ENCODE data around the gene COX4I1.
"Not testable (repeated sequence)": the region's sequence is repeated elsewhere in the genome, so short reads cannot be mapped to it uniquely, and the experiment has no call there.

COX4I1 gene

GRCh38 chr16:85829171-85829719 lies 29.8 kb downstream of the COX4I1 start:
- Histone ChIP-seq H3K4me3 (ENCODE audit: low read length) (no peak overlapping the region), H3K36me3 (ENCODE audit: control insufficient read depth, low read depth, low read length) (no peaks in the 10 kb centered on the region), H3K27me3 (ENCODE audit: control insufficient read depth, insufficient read depth, low read length) (no peaks in the 10 kb centered on the region)

GRCh38 chr16:85829751-85830445 lies 30.4 kb downstream of the COX4I1 start:
- Histone ChIP-seq H3K27me3 (ENCODE audit: control insufficient read depth, insufficient read depth, low read length) (no peaks in the 10 kb centered on the region), H3K4me3 (ENCODE audit: low read length) (no peak overlapping the region), H3K9me3 (ENCODE audit: control insufficient read depth, low read depth, low read length) (no peaks in the 10 kb centered on the region), H3K4me1 (ENCODE audit: control insufficient read depth, low read depth, low read length) (no peaks in the 10 kb centered on the region), H3K27ac (ENCODE audit: low read length) (no peak overlapping the region), H3K9ac (ENCODE audit: low read length) (no peak overlapping the region), H3K36me3 (ENCODE audit: control insufficient read depth, low read depth, low read length) (no peaks in the 10 kb centered on the region)

More at GRCh38 chr16:85829171-85829719, 29.8 kb downstream of the COX4I1 start:
- H3K27ac ChIP-seq (ENCODE audit: low read length): no peak overlapping the region
- H3K4me1 ChIP-seq (ENCODE audit: control insufficient read depth, low read depth, low read length): no peaks in the 10 kb centered on the region
- H3K9me3 ChIP-seq (ENCODE audit: control insufficient read depth, low read depth, low read length): no peaks in the 10 kb centered on the region
- H3K9ac ChIP-seq (ENCODE audit: low read length): no peak overlapping the region

- Histone ChIP-seq H3K9ac (ENCODE audit: low read length) (no peak overlapping the region), H3K4me1 (ENCODE audit: control insufficient read depth, low read depth, low read length) (no peaks in the 10 kb centered on the region), H3K27me3 (ENCODE audit: control insufficient read depth, insufficient read depth, low read length) (no peaks in the 10 kb centered on the region), H3K36me3 (ENCODE audit: control insufficient read depth, low read depth, low read length) (no peaks in the 10 kb centered on the region), H3K9me3 (ENCODE audit: control insufficient read depth, low read depth, low read length) (no peaks in the 10 kb centered on the region), H3K27ac (ENCODE audit: low read length) (no peak overlapping the region), H3K4me3 (ENCODE audit: low read length) (no peak overlapping the region)
These were observed 31.3 kb downstream of the COX4I1 start for GRCh38 chr16:85830821-85831220.

GRCh38 chr16:85832570-85833218 lies 33.2 kb downstream of the COX4I1 start:
- H3K27ac ChIP-seq (ENCODE audit: low read length): no peak overlapping the region
- no peak overlapping the region for H3K9ac ChIP-seq (ENCODE audit: low read length)
- no peak overlapping the region for H3K4me3 ChIP-seq (ENCODE audit: low read length)

GRCh38 chr16:85833219-85833920 lies 33.9 kb downstream of the COX4I1 start:
- Histone ChIP-seq H3K9ac (ENCODE audit: low read length) (no peak overlapping the region), H3K27me3 (ENCODE audit: control insufficient read depth, insufficient read depth, low read length) (no peaks in the 10 kb centered on the region), H3K36me3 (ENCODE audit: control insufficient read depth, low read depth, low read length) (no peaks in the 10 kb centered on the region), H3K27ac (ENCODE audit: low read length) (no peak overlapping the region), H3K9me3 (ENCODE audit: control insufficient read depth, low read depth, low read length) (no peaks in the 10 kb centered on the region), H3K4me3 (ENCODE audit: low read length) (no peak overlapping the region), H3K4me1 (ENCODE audit: control insufficient read depth, low read depth, low read length) (no peaks in the 10 kb centered on the region)

More at GRCh38 chr16:85832570-85833218, 33.2 kb downstream of the COX4I1 start:
- H3K27me3 ChIP-seq (ENCODE audit: control insufficient read depth, insufficient read depth, low read length): no peaks in the 10 kb centered on the region
- no peaks in the 10 kb centered on the region for H3K9me3 ChIP-seq (ENCODE audit: control insufficient read depth, low read depth, low read length)
- H3K4me1 ChIP-seq (ENCODE audit: control insufficient read depth, low read depth, low read length): no peaks in the 10 kb centered on the region
- H3K36me3 ChIP-seq (ENCODE audit: control insufficient read depth, low read depth, low read length): no peaks in the 10 kb centered on the region

GRCh38 chr16:85834741-85835140 lies 35.2 kb downstream of the COX4I1 start:
- no peaks in the 10 kb centered on the region for H3K9me3 ChIP-seq (ENCODE audit: control insufficient read depth, low read depth, low read length)
- H3K4me3 ChIP-seq (ENCODE audit: low read length): no peak overlapping the region
- H3K4me1 ChIP-seq (ENCODE audit: control insufficient read depth, low read depth, low read length): no peaks in the 10 kb centered on the region
- no peaks in the 10 kb centered on the region for H3K36me3 ChIP-seq (ENCODE audit: control insufficient read depth, low read depth, low read length)
- no peaks in the 10 kb centered on the region for H3K27me3 ChIP-seq (ENCODE audit: control insufficient read depth, insufficient read depth, low read length)
- H3K27ac ChIP-seq (ENCODE audit: low read length): no peak overlapping the region
- no peak overlapping the region for H3K9ac ChIP-seq (ENCODE audit: low read length)

- Histone ChIP-seq H3K4me1 (ENCODE audit: control insufficient read depth, low read depth, low read length) (no peaks in the 10 kb centered on the region), H3K9ac (ENCODE audit: low read length) (no peak overlapping the region), H3K27me3 (ENCODE audit: control insufficient read depth, insufficient read depth, low read length) (no peaks in the 10 kb centered on the region), H3K9me3 (ENCODE audit: control insufficient read depth, low read depth, low read length) (no peaks in the 10 kb centered on the region), H3K4me3 (ENCODE audit: low read length) (no peak overlapping the region), H3K27ac (ENCODE audit: low read length) (no peak overlapping the region), H3K36me3 (ENCODE audit: control insufficient read depth, low read depth, low read length) (no peaks in the 10 kb centered on the region)
These were observed 35.8 kb downstream of the COX4I1 start for GRCh38 chr16:85835227-85835751.

- Histone ChIP-seq H3K27ac (ENCODE audit: low read length) (no peak overlapping the region), H3K9me3 (ENCODE audit: control insufficient read depth, low read depth, low read length) (no peaks in the 10 kb centered on the region), H3K4me3 (ENCODE audit: low read length) (no peak overlapping the region), H3K9ac (ENCODE audit: low read length) (no peak overlapping the region), H3K36me3 (ENCODE audit: control insufficient read depth, low read depth, low read length) (no peaks in the 10 kb centered on the region), H3K27me3 (ENCODE audit: control insufficient read depth, insufficient read depth, low read length) (no peaks in the 10 kb centered on the region), H3K4me1 (ENCODE audit: control insufficient read depth, low read depth, low read length) (no peaks in the 10 kb centered on the region)
These were observed 36.6 kb downstream of the COX4I1 start for GRCh38 chr16:85835956-85836705.

GRCh38 chr16:85836706-85837582 lies 37.4 kb downstream of the COX4I1 start:
- Histone ChIP-seq H3K27me3 (ENCODE audit: control insufficient read depth, insufficient read depth, low read length) (no peaks in the 10 kb centered on the region), H3K4me3 (ENCODE audit: low read length) (no peak overlapping the region), H3K9ac (ENCODE audit: low read length) (no peak overlapping the region), H3K27ac (ENCODE audit: low read length) (no peak overlapping the region), H3K36me3 (ENCODE audit: control insufficient read depth, low read depth, low read length) (no peaks in the 10 kb centered on the region), H3K4me1 (ENCODE audit: control insufficient read depth, low read depth, low read length) (no peaks in the 10 kb centered on the region), H3K9me3 (ENCODE audit: control insufficient read depth, low read depth, low read length) (no peaks in the 10 kb centered on the region)

GRCh38 chr16:85837654-85838053 lies 38.2 kb downstream of the COX4I1 start:
- H3K36me3 ChIP-seq (ENCODE audit: control insufficient read depth, low read depth, low read length); H3K4me1 ChIP-seq (ENCODE audit: control insufficient read depth, low read depth, low read length); H3K9ac ChIP-seq (ENCODE audit: low read length); H3K4me3 ChIP-seq (ENCODE audit: low read length); H3K9me3 ChIP-seq (ENCODE audit: control insufficient read depth, low read depth, low read length); H3K27ac ChIP-seq (ENCODE audit: low read length); H3K27me3 ChIP-seq (ENCODE audit: control insufficient read depth, insufficient read depth, low read length): not testable (repeated sequence)

Data from iPS-18a (cell line).